Limb (tissue), 2 donors: ENCODE data around the gene FCRL5.
"Not testable (repeated sequence)": the region's sequence is repeated elsewhere in the genome, so short reads cannot be mapped to it uniquely, and the experiment has no call there.

ENCODE experiments used
- DNase-seq, 2 donors: peaks; one replicate each; pipeline ENCODE4 v3.0.0-alpha.2; 2016; ENCODE audit errors: extremely low spot score in 2 of 2

The FCRL5 gene

DNA sequence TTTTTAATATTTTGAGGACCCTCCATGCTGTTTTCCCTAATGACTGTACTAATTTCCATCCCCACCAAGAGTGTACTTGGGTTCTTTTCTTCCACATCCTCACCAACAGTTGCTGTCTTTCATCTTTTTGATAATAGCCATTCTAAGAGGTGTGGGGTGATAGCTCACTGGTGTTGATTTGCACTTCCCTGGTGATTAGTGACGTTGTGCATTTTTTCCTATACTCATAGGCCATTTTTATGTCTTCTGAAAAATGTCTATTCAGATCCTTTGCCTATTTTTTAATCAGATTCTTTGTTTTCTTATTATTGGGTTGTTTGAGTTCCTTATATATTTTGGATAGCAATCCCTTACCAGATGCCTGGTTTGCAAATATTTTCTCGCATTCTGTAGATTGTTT lies 64.2 kb downstream of the FCRL5 start:
- no peak for DNase-seq

DNA sequence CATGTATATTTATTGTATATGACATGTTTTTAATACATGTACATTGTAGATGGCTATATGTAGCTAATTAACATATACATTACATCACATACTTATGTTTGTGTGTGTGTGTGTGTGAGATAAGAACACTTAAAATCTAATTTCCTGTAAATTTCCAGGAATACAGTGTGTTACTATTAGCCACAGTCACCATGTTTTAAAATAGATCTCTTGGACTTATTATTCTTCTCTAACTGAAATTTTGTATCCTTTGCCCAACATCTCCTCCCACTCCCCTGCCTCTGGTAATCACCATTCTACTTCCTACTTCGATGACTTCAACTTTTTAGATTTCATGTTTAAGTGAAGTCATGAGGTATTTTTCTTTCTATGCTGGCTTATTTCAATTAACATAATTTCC lies 64.8 kb downstream of the FCRL5 start:
- DNase-seq, result no peak

DNA sequence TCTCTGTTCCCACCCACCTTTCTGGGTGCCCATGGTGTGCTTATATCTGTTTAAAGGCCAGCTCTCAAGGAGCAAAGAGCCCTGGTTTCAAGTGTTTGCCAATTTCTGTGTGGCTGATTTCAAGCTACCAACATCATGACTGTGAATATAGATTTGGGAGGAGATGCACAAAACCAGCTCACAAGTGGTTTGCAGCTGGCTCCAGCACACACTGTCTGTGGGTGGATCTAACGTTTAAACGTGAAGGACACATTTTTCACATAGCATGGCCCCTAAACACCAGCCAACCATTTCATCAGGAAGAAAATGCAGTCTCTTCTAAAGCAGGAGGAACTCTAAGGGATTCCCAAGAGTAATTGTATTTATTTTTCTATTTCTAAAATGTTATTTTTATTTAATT lies 65.2 kb downstream of the FCRL5 start:
- peak in 1 of 2 donors; percentile 5 for DNase-seq

DNA sequence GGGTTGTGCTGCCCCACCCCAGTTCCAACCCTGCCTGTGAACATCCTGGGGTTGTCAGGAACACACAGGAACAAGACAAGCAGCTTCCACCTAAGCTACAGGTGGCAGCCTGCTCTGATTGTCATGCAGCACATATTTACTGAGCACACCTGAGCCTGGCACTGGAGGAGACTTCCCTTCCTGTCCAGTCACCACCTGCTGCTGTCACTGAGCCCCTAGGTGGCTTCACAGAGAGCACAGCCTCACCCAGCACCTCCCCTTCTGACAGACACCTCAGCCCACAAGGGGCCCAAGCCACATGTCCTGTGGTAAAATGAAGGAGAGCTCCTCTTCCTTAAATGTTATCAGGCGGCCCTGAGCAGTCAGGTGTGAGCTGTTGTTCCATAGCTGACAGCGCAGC lies 65.9 kb downstream of the FCRL5 start:
- DNase-seq, result not testable (repeated sequence)

DNA sequence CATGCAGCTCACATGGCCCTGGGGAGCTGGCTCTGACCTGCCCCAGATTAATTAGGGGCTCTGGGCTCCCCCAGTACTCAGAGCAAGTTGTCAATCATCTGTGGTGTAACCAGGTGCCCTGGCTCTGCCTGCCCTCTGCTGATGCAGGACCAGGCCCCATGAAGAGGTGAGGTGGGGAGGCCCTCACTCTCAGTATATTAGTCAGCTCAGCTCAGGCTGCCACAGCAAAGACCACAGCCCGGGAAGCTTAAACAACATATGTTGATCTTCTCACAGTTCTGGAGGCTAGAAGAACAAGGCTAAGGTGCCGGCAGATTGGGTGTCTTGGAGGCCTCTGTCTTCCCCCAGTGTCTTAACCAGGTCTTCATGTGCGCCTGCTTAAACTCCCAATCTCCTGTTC lies 66.5 kb downstream of the FCRL5 start:
- no peak for DNase-seq

DNA sequence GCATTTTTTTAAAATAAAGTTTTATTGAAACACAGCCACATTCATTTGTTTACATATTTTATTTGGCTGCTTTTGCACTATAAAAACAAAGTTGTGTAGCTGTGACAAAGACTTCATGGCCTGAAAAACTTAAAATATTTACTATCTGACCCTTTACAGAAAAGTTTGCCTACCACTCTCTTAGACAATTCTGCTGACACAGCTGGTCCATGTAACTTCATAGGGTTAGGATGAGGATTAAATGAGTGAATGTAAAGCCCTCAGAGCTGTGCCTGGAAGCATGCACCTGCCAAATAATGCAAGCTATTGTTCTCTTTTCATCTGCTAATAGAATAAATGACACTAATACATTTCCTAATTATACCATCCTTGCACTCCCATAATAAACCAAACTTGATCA lies 67.7 kb downstream of the FCRL5 start:
- no peak for DNase-seq

DNA sequence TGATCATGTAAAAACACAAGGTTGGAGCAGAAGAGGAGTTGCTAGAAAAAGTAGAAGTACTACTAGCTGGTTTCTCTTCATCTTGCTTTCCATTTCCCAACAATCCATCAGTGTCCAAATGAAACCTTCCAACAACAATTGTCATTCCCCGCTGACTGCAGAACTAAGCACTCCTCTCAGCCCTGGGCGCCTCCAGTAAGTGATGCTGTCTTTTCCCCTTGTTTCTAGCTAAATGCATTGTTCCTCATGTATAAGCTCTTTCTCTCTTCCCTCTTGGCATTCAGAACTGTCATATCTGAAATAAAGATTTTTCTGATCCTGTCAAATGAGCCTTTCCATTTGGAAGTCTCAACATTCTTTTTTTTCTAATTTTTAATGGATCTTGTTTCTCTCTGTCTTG lies 68.7 kb downstream of the FCRL5 start:
- DNase-seq, result no peak

DNA sequence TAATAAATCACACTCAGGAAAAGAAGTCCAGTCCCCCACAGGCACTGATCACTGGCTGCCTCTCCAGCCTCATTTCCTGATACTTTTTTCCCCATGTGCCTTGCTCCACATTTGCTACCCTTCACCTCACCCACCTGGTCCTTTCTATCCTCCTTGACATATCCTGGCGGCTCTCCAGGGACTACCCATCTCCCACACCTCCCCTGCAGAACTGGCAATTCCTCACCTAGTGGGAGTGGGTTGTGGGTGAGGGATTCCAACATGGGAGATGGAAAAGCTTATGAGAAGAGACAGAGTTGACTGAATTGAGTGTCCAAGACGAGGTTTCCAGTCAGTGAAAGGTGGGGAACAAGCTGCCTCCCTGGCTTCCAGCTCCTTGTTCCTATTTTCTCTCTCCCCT lies 69.6 kb downstream of the FCRL5 start:
- no peak for DNase-seq

DNA sequence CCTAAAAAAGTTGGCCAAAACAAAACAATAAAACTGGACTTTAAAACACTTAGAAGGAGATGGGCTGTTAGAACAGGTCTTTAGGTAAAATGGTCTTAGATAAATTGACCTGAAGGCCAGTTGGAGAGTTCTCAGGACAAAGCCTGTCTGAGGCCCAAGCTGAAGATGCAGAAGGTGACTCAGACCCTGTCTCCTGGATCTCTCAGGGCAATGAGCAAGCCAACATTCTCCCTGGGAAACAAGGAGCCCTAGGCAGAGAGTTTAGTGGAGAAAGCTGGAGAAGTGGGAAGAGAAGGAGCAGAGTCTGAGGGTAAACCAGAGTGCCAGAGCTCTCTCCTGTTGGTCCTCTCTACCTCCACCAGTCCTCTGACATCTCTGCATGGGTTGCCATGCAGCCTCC lies 70.1 kb downstream of the FCRL5 start:
- DNase-seq, result no peak

DNA sequence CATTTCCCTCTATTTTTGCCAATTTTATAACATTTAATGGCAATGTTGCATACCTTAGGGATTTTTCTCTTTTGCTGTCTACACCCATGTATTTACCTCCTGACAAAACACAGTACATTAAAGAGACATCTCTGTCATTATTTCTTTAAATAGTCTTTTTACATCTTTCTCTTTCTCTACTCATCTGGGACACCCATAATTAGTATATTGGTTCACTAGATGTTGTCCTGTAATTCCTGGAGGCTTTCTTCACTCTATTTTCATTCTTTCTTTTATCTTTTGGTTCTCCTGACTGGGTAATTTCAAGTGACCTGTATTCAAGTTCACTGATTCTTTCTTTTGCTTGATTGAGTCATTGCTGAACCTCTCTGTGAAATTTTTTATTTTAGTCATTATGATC lies 74.3 kb downstream of the FCRL5 start:
- DNase-seq, result no peak

DNA sequence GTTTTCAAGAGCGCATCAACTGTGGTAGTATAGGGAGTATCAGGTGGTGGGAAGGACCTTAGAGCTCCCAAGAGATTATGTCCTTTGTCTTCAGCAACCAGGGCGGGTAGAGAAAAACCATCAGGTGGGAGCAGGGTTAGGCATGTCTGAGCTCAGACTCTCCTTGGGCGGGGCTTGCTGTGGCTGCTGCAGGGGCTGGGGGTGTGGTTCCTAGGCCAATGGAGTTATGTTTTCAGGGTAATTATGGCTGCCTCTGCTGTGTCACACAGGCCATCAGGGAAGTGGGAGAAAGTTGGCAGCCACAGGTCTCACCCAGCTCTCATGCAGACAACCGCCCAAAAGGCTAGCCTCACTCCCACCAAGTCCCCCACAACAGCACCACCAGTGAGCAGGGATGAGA lies 74.9 kb downstream of the FCRL5 start:
- DNase-seq, result no peak

DNA sequence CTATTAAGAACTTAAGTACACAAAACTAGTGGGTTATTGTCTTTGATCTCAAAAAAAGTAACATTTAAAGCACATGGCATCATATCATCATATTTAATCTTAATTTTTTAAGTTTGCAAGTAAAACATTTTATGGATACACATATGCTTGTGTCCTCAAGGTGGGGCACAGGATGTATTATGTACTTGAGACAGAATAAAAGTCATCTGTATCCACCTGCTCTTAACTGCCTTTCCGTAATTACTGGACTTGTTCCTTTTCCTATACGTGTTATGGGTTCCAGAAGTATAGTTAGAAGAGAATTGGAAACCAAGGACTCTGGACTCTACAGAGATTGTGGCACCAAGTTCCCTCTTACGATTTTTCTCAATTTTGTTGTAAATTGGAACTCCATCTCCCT lies 79.4 kb downstream of the FCRL5 start:
- DNase-seq, result no peak

DNA sequence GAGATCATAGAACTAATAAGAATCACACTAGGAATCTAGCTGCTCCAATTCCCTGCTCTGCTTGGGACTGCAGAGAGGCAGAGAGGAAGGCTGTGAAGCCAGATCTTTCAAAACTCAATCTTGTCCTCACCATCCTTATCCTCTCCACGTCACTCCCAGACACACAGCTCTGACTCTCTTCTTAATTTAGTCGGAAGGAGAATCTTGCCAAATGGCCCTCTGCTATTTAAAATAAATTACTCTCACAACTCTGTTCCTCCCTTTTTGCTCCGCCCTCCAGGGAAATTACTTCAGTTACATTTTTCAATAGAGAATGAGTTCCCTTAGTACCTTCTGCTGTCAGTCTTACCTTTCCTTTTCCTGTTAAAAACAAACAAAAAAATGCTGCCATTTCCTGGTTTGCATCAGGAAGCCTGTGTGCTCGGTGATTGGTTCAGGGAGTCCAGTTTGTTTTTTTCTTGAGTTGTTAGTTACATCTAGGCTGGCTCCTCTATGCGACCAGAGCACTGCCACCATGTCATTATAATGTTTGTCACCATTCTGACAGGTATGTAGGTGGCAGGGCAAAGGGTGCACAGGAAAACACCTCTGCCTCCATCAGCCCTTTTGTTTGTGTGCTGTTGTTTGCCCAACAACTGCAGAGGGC lies 80.1 kb downstream of the FCRL5 start:
- DNase-seq, result no peak

DNA sequence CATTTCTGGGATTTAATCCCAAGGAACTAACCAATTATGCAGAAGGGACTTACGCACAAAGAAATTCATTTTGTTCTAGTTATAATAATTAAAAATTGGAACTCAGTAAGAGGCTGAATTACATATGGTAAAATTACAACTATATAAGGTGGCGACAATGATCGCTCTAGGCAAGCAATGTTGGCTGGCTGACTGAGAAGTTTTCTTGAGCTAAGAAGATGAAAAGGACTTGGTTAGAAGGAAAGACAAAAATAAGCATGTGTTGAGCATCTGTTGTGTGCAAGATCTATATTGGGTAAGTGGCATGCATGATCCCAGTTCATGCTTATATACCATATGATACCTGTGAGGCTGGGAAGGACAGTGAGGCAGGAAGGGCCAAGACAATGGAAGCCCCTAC lies 80.8 kb downstream of the FCRL5 start:
- no peak for DNase-seq

DNA sequence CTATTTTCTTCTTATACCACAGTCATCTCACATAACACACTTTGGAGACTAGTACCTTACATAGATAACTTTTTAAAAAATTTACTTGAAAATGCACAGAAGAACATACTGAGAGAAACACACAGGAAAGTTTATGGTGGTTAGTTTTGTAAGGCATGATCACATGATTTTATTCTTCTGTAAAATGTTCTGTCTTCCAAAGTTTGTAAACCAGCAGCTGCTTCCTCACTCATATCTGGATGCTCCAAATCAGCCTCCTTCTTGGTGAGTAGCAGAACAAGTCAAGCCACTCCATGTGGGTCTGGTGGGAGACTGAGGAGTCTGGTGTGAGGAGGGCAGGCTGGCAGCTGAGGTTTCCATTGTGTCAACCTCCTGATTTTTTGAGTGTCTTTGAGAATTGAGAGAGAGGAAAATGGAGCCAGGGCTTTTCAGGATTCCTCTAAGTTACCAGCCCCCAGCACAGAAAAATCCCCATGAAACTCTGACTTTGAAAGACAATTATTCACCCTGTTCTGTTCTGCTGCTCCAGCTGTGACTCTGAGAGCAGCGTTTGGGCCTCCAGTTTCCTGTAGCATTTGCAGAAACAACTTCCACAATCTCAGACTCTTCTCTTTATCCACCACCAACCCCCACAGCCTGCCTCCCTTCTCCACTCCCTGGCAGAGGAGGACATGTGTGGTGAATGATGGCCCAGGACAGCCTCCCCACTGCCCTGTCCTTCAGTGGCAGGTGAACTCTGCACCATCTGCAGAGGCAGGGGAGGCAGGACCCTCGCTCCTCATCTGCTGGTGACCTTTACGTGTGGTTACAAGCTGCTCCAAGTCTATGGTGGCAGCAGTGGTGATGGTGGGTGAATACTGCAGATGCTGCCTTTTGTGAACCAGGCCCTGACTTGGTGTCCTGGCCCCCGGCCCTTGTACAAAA lies 82.3 kb downstream of the FCRL5 start:
- no peak for DNase-seq

DNA sequence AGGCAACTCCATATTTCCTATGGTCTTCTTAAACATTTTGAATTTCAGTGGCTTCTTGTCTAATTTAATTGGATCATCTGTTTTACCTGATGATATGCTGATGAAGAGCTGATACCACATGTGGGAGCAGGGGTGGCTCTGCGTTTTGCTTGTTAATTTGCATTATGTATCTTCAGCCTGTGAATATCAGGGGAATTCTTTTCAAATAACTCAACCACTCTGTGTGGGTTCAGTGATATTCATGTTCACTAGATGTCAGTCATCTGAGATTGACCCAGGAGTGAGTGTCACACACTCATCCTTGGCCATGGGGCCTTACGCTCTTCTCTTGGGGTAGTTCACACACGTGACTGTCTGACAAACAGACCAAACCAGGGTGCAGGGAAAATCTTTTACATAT lies 83.0 kb downstream of the FCRL5 start:
- no peak for DNase-seq

DNA sequence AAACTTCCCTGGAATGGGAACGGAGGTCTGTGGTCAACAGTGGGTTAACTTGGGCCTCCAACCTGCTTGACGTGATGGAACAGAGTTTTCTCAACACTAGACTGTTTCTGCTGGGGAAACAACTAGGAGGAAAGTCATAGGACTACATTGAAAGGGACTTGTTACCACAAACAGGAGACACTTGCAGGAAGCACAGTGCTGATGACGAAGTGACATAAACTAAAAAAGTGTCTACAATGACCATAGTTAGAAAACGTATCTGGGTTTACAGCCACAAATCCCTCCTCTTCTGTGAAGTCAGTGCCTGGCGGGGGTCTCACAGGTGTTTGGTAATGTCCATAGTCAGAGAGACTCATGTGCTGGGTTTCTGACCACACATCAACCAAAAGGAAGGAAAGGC lies 86.3 kb downstream of the FCRL5 start:
- DNase-seq, result no peak
